ENCODE results near the gene RGS8.

RGS8 gene

DNA sequence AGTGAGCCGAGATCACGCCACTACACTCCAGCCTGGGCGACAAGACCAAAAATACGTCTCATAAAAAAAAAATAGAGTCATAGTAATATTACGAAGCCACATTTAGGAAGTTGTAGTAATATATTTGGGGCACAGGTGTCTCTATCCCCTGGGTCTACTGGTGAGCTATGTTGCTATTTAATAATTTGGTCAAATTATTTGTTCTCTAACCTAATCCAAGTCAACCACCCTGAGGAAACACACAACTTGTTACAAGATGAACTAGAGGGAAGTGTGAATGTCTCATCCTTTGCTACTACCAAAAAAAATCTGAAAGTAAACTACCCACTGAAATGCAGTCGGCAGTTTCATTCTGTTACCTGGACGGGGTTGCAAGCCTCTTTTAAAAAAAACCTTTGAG is 35.3 kb downstream of the RGS8 start:
- TF ChIP-seq, protein P1, sequence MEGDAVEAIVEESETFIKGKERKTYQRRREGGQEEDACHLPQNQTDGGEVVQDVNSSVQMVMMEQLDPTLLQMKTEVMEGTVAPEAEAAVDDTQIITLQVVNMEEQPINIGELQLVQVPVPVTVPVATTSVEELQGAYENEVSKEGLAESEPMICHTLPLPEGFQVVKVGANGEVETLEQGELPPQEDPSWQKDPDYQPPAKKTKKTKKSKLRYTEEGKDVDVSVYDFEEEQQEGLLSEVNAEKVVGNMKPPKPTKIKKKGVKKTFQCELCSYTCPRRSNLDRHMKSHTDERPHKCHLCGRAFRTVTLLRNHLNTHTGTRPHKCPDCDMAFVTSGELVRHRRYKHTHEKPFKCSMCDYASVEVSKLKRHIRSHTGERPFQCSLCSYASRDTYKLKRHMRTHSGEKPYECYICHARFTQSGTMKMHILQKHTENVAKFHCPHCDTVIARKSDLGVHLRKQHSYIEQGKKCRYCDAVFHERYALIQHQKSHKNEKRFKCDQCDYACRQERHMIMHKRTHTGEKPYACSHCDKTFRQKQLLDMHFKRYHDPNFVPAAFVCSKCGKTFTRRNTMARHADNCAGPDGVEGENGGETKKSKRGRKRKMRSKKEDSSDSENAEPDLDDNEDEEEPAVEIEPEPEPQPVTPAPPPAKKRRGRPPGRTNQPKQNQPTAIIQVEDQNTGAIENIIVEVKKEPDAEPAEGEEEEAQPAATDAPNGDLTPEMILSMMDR (IDR thresholded peaks at IDR 0.05; ENCODE audit: low read depth, low read length, missing control alignments), result no peak
- in situ Hi-C loops (cut with HindIII; ENCODE audit: low sequenced_read_pairs), result no loop called here
- H3K4me3 ChIP-seq (ENCODE audit: low read depth, low read length), result no peak overlapping the region
- no peak for DNase-seq (ENCODE audit: low read depth)

GRCh38 chr1:182646739-182647138 is 37.6 kb downstream of the RGS8 start:
- no peak overlapping the region for H3K4me3 ChIP-seq (ENCODE audit: low read depth, low read length)
- DNase-seq (ENCODE audit: low read depth), result no peak
- in situ Hi-C loops (cut with HindIII; ENCODE audit: low sequenced_read_pairs), result no loop called here
- TF ChIP-seq, protein P1 (IDR thresholded peaks at IDR 0.05; ENCODE audit: low read depth, low read length, missing control alignments), result no peak

DNA sequence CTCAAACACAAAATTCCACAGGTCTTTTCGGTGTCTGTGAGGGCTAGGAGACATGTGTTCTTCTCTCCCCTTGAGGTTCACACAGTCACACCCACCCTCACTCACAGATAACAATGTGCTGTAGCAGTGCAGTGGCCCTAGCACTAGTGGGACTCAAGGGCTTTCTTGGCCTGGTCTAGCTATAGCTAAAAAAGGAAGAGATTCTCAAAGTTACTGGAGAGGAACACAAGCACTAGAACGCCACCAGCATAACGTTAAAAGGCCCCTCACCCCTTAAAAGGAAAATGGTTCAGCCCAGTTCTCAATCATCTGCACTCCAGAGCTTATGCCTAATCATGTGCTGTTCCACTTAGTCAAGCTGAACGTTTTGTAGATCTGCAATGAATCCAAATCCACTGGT is 39.5 kb downstream of the RGS8 start:
- in situ Hi-C loops (cut with HindIII; ENCODE audit: low sequenced_read_pairs), result no loop called here
- TF ChIP-seq, protein P1 (IDR thresholded peaks at IDR 0.05; ENCODE audit: low read depth, low read length, missing control alignments), result no peak
- no peak for DNase-seq (ENCODE audit: low read depth)
- no peak overlapping the region for H3K4me3 ChIP-seq (ENCODE audit: low read depth, low read length)

DNA sequence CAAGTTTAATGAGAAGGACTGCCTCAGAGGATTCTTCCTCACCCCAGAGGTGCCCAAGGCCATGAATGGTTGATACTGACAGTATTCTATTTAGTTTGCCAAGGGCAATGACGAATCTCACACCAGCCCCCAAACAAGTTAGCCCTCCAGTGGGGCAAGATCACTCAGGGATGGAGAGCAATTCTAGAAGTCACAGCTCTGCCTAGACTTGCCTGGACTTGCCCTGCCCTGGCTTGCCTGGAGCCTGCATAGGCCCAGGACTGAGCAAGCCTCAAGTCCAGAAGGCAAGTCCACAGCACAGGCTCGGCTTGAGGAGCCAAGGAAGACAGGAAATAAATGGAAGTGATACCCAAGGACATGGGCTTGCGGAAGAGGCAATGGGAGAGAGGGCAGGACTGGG is 40.7 kb downstream of the RGS8 start:
- no peak for DNase-seq (ENCODE audit: low read depth)
- no peak overlapping the region for H3K4me3 ChIP-seq (ENCODE audit: low read depth, low read length)
- in situ Hi-C loops (cut with HindIII; ENCODE audit: low sequenced_read_pairs), result no loop called here
- TF ChIP-seq, protein P1 (IDR thresholded peaks at IDR 0.05; ENCODE audit: low read depth, low read length, missing control alignments), result no peak

DNA sequence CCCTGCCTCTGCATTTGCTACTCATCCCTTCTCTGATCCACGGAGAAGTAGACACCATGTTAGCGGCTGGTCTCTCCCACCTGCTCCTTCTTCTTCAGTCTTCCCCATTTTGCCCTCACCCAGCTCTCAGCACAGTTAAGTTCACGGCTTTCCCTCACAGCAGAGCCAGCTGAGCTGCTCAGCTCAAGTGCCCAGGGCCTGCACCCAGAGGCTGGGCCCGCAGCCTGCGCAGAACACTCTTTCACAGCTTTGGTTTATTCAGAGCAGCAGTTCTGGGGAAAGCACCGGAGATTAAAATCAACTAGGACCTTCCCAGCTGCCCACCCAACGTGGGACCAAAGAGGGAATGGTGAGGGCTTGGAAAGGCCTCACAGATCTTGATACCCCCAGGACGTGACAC is 41.9 kb downstream of the RGS8 start:
- TF ChIP-seq, protein P1 (IDR thresholded peaks at IDR 0.05; ENCODE audit: low read depth, low read length, missing control alignments), result no peak
- no peak overlapping the region for H3K4me3 ChIP-seq (ENCODE audit: low read depth, low read length)

DNA sequence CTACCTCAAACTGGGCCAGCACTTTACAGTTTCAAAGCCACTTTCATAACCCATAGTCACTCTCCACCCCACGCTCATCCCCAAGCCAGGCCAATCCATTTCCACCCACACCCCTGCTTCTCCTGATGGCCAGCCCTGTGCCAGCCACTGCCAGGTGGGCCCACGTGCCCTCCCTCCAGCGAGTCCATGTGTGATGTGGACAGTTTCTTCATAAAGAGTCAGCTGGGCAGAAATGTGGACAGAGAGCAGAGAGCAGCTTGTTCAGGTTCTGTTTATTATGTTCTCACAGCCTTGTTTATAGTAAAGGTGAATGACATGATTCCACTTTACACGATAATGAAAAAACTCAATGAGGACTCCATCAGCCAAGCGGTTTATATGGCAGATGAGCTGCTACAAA is 42.8 kb downstream of the RGS8 start:
- TF ChIP-seq, protein P1 (IDR thresholded peaks at IDR 0.05; ENCODE audit: low read depth, low read length, missing control alignments), result no peak
- in situ Hi-C loops (cut with HindIII; ENCODE audit: low sequenced_read_pairs), result no loop called here
- no peak for DNase-seq (ENCODE audit: low read depth)
- no peak overlapping the region for H3K4me3 ChIP-seq (ENCODE audit: low read depth, low read length)

More for the DNA sequence above, 41.9 kb downstream of the RGS8 start:
- in situ Hi-C loops (cut with HindIII; ENCODE audit: low sequenced_read_pairs), result no loop called here
- no peak for DNase-seq (ENCODE audit: low read depth)

GRCh38 chr1:182639330-182639729 is 45.1 kb downstream of the RGS8 start:
- H3K4me3 ChIP-seq (ENCODE audit: low read depth, low read length), result no peak overlapping the region
- no peak for DNase-seq (ENCODE audit: low read depth)
- in situ Hi-C loops (cut with HindIII; ENCODE audit: low sequenced_read_pairs), result no loop called here
- TF ChIP-seq, protein P1 (IDR thresholded peaks at IDR 0.05; ENCODE audit: low read depth, low read length, missing control alignments), result no peak

Data from astrocyte of the cerebellum (primary cell).